A549 (cell line): ENCODE results near the gene NPHS1. TPM values are rescaled to one million over a fixed set of nuclear protein-coding genes. Genes with fewer than 3 reads are reported as not detected.

Source experiments
- ATAC-seq, 2 experiments: fragments of 200-7000 bp in 1 of 2; fragments of >200 bp in 1 of 2; cut with Nextera tagmentation in 1 of 2; cut with Tn5 transposase in 1 of 2; 3 replicates each; pipeline versions ENCODE4 v1.8.0 to v1.9.1; 2018 to 2020; ENCODE audit warnings: mild to moderate bottlenecking in 1 of 2, moderate library complexity in 1 of 2
- CTCF ChIA-PET: fragments of 300-600 bp; sonication (Branson Sonifier 250); formaldehyde crosslinking; extraction: SDS; loops from one replicate; lab custom pipeline; 2021; ENCODE audit warnings: antibody characterized with exemption, inconsistent platforms; lab: Yijun Ruan, JAX
- POLR2A ChIA-PET: fragments of 350-600 bp; formaldehyde crosslinking; extraction: SDS; loops from one replicate; lab custom pipeline; 2021; ENCODE audit warnings: antibody characterized with exemption, inconsistent platforms; lab: Yijun Ruan, JAX
- DNase-seq, 2 experiments: peaks; one replicate each; pipeline versions ENCODE4 v3.0.0 to v3.0.0-alpha.2; 2011 to 2016; ENCODE audit warnings: low read depth in 1 of 2, low spot score in 1 of 2
- FAIRE-seq: peaks from 2 replicates; lab custom pipeline; 2011; peaks lifted over from hg19 to GRCh38; lab: Jason Lieb, UNC
- H3K27ac ChIP-seq, 2 experiments: fragments of >200 bp; sonication (Bioruptor Twin); formaldehyde crosslinking; 3 replicates each; pipeline ENCODE4 v1.5.1; 2016 to 2017
- H3K4me1 ChIP-seq: fragments of >200 bp; sonication (Bioruptor Twin); formaldehyde crosslinking; 3 replicates; pipeline ENCODE4 v1.6.1; 2016
- H3K4me2 ChIP-seq: fragments of >200 bp; sonication (Bioruptor Twin); formaldehyde crosslinking; 3 replicates; pipeline ENCODE4 v1.6.1; 2016
- H3K4me3 ChIP-seq: fragments of >200 bp; sonication (Bioruptor Twin); formaldehyde crosslinking; 3 replicates; pipeline ENCODE4 v1.5.1; 2016
- H3K9me3 ChIP-seq: fragments of >200 bp; sonication (Bioruptor Twin); formaldehyde crosslinking; 3 replicates; pipeline ENCODE4 v1.6.1; 2016
- CBX2 ChIP-seq: fragments of 200-600 bp; sonication (generic); IDR thresholded peaks from 2 replicates; pipeline ENCODE4 v1.6.1; 2016; ENCODE audit warnings: low read depth, mild to moderate bottlenecking, borderline replicate concordance
- CHD4 ChIP-seq: fragments of 200-600 bp; sonication (generic); IDR thresholded peaks from 2 replicates; pipeline ENCODE4 v1.6.1; 2016; ENCODE audit warnings: antibody characterized with exemption, mild to moderate bottlenecking, borderline replicate concordance
- EHF ChIP-seq: fragments of 250-450 bp; sonication (Bioruptor Pico); IDR thresholded peaks from 2 replicates; pipeline ENCODE4 v1.5.0; 2020; ENCODE audit warnings: mild to moderate bottlenecking
- EHMT2 ChIP-seq: fragments of 200-600 bp; sonication (generic); IDR thresholded peaks from 2 replicates; pipeline ENCODE4 v1.6.1; 2016; ENCODE audit warnings: antibody characterized with exemption, low read depth, mild to moderate bottlenecking, moderate library complexity
- ESRRA ChIP-seq: fragments of 150-350 bp; IDR thresholded peaks from 2 replicates; pipeline ENCODE4 v1.6.1; 2014; ENCODE audit warnings: mild to moderate bottlenecking, low read length, borderline replicate concordance
- FOSB ChIP-seq: fragments of 250-450 bp; sonication (Bioruptor Pico); IDR thresholded peaks from 2 replicates; pipeline ENCODE4 v1.5.0; 2020; ENCODE audit warnings: mild to moderate bottlenecking, moderate library complexity
- HEYL ChIP-seq: fragments of 250-450 bp; sonication (Bioruptor Pico); IDR thresholded peaks from 2 replicates; pipeline ENCODE4 v1.8.0; 2021; ENCODE audit warnings: mild to moderate bottlenecking, moderate library complexity
- HMGXB4 ChIP-seq: fragments of 250-450 bp; sonication (Bioruptor Pico); IDR thresholded peaks from 2 replicates; pipeline ENCODE4 v1.5.0; 2021; ENCODE audit warnings: mild to moderate bottlenecking, moderate library complexity, borderline replicate concordance
- HOXB13 ChIP-seq: fragments of 250-450 bp; sonication (Bioruptor Pico); IDR thresholded peaks from 2 replicates; pipeline ENCODE4 v1.5.0; 2020; ENCODE audit warnings: low read depth, mild to moderate bottlenecking, moderate library complexity
- KDM1A ChIP-seq: fragments of 200-600 bp; sonication (generic); IDR thresholded peaks from 2 replicates; pipeline ENCODE4 v1.6.1; 2016; ENCODE audit warnings: low read depth, mild to moderate bottlenecking
- MAZ ChIP-seq: fragments of 150-350 bp; IDR thresholded peaks from 2 replicates; pipeline ENCODE4 v1.6.1; 2014; ENCODE audit warnings: antibody characterized with exemption, low read depth, low read length, borderline replicate concordance
- NFE2L2 ChIP-seq: fragments of 150-350 bp; conservative IDR thresholded peaks from 2 replicates; pipeline ENCODE4 v1.6.1; 2014; ENCODE audit warnings: low read length
- NR3C1 ChIP-seq: fragments of >200 bp; sonication (Bioruptor Twin); formaldehyde crosslinking; IDR thresholded peaks from 3 replicates; pipeline ENCODE4 v1.6.1; 2017
- PBX3 ChIP-seq: IDR thresholded peaks from 2 replicates; pipeline ENCODE4 v1.6.1; 2012
- POLR2A ChIP-seq: IDR thresholded peaks from 2 replicates; pipeline ENCODE4 v1.6.1; 2012; ENCODE audit warnings: mild to moderate bottlenecking, low read length
- SREBF2 ChIP-seq: fragments of 450-650 bp; IDR thresholded peaks from 2 replicates; pipeline ENCODE4 v1.6.1; 2014; ENCODE audit warnings: mild to moderate bottlenecking, moderate library complexity
- ZFP36 ChIP-seq: fragments of 450-650 bp; IDR thresholded peaks from 2 replicates; pipeline ENCODE4 v1.6.1; 2014; ENCODE audit warnings: borderline replicate concordance; ENCODE audit not compliant: partially characterized antibody
- ZNF302 ChIP-seq: fragments of 250-450 bp; sonication (Bioruptor Pico); IDR thresholded peaks from 2 replicates; pipeline ENCODE4 v1.9.0; 2021; ENCODE audit warnings: inconsistent platforms, mild to moderate bottlenecking, moderate library complexity
- ZSCAN20 ChIP-seq: fragments of 250-450 bp; sonication (Bioruptor Pico); IDR thresholded peaks from 2 replicates; pipeline ENCODE4 v1.8.0; 2022; ENCODE audit warnings: mild to moderate bottlenecking, moderate library complexity
- WGBS: methylation state at CpG from one replicate; pipeline ENCODE4 v1.1.6; 2017; ENCODE audit errors: missing lambda C conversion rate; 5-methylcytosine and 5-hydroxymethylcytosine counted together
- polyA plus RNA-seq, 4 experiments: library from polyadenylated mRNA; depleted of rRNA in 3 of 4; stranded (reverse); fragments of >200 nt; fragmentation: RNase III in 1 of 4; extraction: RNeasy Plus Mini Kit Qiagen cat#74134 plus additional on column Dnase treatment in 1 of 4; gene quantifications; 2 replicates in 3 of 4; 3 replicates in 1 of 4; pipeline ENCODE4 v1.2.3, GENCODE V29; 2011 to 2017
- TF ChIP-seq, protein P1 (sequence below): IDR thresholded peaks from 2 replicates; pipeline ENCODE4 v1.6.1; 2012
- TF ChIP-seq, protein P2 (sequence below): fragments of 250-450 bp; sonication (Bioruptor Pico); IDR thresholded peaks from 2 replicates; pipeline ENCODE4 v1.5.0; 2020; ENCODE audit warnings: low read depth, mild to moderate bottlenecking, moderate library complexity

The NPHS1 gene
- polyA plus RNA-seq, 2 of the 4 experiments (the other 2 are of a cell fraction), result 0.27 TPM

DNA sequence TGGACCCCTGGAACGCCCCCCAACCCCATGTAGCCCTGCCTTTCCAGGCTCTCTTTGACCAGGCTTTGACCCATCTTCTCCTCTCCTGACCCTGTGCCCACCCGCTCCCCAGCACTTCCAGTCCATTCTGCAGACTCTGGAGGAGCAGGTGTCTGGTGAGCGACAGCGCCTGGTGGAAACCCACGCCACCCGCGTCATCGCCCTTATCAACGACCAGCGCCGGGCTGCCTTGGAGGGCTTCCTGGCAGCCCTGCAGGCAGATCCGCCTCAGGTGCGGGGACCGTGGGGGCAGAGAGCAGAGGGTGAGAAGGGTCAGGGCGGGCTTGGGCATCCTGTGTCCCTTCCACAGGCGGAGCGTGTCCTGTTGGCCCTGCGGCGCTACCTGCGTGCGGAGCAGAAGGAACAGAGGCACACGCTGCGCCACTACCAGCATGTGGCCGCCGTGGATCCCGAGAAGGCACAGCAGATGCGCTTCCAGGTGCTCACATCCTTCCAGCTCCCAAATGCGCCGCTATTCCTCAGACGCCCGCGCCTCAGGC, 22.2 kb upstream of the NPHS1 start:
- CTCF ChIA-PET, result interaction anchor here (1.2 to 1.8 kb wide), 2 partner anchors 19 to 42 kb away, joined by 3 to 7 read pairs; no protein-coding TSS in a partner anchor
- H3K4me3 ChIP-seq, result no peak overlapping the region
- 89% methylated on average over 32 of the region's 32 CpGs for WGBS
- H3K4me1 ChIP-seq, result peaks cover 8% of the 10 kb centered on the region
- TF ChIP-seq PBX3 (no peak), EHMT2 (no peak), EHF (no peak), ZFP36 (no peak), KDM1A (no peak)
- FAIRE-seq, result no peak
- no peak for DNase-seq
- ATAC-seq, result no peak
- no peak overlapping the region for H3K4me2 ChIP-seq
- POLR2A ChIA-PET, result no interaction called here
- H3K9me3 ChIP-seq, result no peaks in the 10 kb centered on the region
- H3K27ac ChIP-seq, result no peak overlapping the region

GRCh38 chr19:35872180-35872579, 19.9 kb upstream of the NPHS1 start:
- FAIRE-seq, result peak; percentile 70
- H3K9me3 ChIP-seq, result no peaks in the 10 kb centered on the region
- DNase-seq, result peak in 1 of 2 experiments; percentile 56
- ATAC-seq, result no peak
- H3K4me2 ChIP-seq, result no peak overlapping the region
- ChIA-PET CTCF (interaction anchor here (0.6 to 5.6 kb wide), 8 partner anchors 9 to 181 kb away, joined by 3 to 40 read pairs (median 3); no protein-coding TSS in a partner anchor), POLR2A (interaction anchor here (0.7 kb wide), 1 partner anchor 182 kb away, joined by 3 read pairs; the partner anchor contains the start of gene THAP8)
- H3K4me3 ChIP-seq, result no peak overlapping the region
- H3K27ac ChIP-seq, result no peak overlapping the region
- no peak for TF ChIP-seq FOSB (CRISPR knock-in tag)
- no peak for TF ChIP-seq HOXB13
- TF ChIP-seq HEYL, result no peak
- TF ChIP-seq EHF, result no peak
- TF ChIP-seq HMGXB4 (CRISPR knock-in tag), result no peak
- TF ChIP-seq POLR2A, result no peak
- no peak for TF ChIP-seq ZNF302 (CRISPR knock-in tag)
- TF ChIP-seq NR3C1, result no peak
- no peak for TF ChIP-seq SREBF2
- no peak for TF ChIP-seq CBX2
- no peak for TF ChIP-seq ZFP36
- no peak for TF ChIP-seq MAZ
- WGBS, result 72% methylated on average over 5 of the region's 5 CpGs
- peaks cover 19% of the 10 kb centered on the region for H3K4me1 ChIP-seq

- peaks cover 19% of the 10 kb centered on the region for H3K4me1 ChIP-seq
- ChIA-PET CTCF (interaction anchor here (0.5 to 5.6 kb wide), 6 partner anchors 10 to 177 kb away, joined by 3 to 40 read pairs (median 3); no protein-coding TSS in a partner anchor), POLR2A (no interaction called here)
- no peak for ATAC-seq
- no peak overlapping the region for H3K4me2 ChIP-seq
- no peak overlapping the region for H3K4me3 ChIP-seq
- H3K27ac ChIP-seq, result no peak overlapping the region
- no peak for FAIRE-seq
- H3K9me3 ChIP-seq, result no peaks in the 10 kb centered on the region
- 82% methylated on average over 12 of the region's 12 CpGs for WGBS
- TF ChIP-seq, protein P1, sequence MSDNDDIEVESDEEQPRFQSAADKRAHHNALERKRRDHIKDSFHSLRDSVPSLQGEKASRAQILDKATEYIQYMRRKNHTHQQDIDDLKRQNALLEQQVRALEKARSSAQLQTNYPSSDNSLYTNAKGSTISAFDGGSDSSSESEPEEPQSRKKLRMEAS, result no peak
- no peak for TF ChIP-seq ESRRA
- TF ChIP-seq ZSCAN20 (CRISPR knock-in tag), result no peak
- no peak for TF ChIP-seq POLR2A
- TF ChIP-seq SREBF2, result no peak
- TF ChIP-seq KDM1A, result no peak
- TF ChIP-seq NR3C1, result no peak
- TF ChIP-seq CBX2, result no peak
- TF ChIP-seq, protein P2, sequence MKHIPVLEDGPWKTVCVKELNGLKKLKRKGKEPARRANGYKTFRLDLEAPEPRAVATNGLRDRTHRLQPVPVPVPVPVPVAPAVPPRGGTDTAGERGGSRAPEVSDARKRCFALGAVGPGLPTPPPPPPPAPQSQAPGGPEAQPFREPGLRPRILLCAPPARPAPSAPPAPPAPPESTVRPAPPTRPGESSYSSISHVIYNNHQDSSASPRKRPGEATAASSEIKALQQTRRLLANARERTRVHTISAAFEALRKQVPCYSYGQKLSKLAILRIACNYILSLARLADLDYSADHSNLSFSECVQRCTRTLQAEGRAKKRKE, result no peak
- no peak for TF ChIP-seq CHD4
- TF ChIP-seq NFE2L2, result no peak
- no peak for DNase-seq
Observed at GRCh38 chr19:35871611-35872010, 19.3 kb upstream of the NPHS1 start.
